GM12892 (cell line): ENCODE results near the gene SH3BP4.

ENCODE experiments used
- POLR2A ChIP-seq: IDR thresholded peaks from 2 replicates; pipeline ENCODE4 v1.6.1; 2011; ENCODE audit warnings: low read depth, low read length, control low read depth
- POLR2AphosphoS5 ChIP-seq: IDR thresholded peaks from 2 replicates; pipeline ENCODE4 v1.6.1; 2011; ENCODE audit warnings: low read depth, low read length, control low read depth
- TAF1 ChIP-seq: IDR thresholded peaks from 2 replicates; pipeline ENCODE4 v1.6.1; 2011; ENCODE audit warnings: low read depth, mild to moderate bottlenecking, control low read depth, low read length, borderline replicate concordance

DNA sequence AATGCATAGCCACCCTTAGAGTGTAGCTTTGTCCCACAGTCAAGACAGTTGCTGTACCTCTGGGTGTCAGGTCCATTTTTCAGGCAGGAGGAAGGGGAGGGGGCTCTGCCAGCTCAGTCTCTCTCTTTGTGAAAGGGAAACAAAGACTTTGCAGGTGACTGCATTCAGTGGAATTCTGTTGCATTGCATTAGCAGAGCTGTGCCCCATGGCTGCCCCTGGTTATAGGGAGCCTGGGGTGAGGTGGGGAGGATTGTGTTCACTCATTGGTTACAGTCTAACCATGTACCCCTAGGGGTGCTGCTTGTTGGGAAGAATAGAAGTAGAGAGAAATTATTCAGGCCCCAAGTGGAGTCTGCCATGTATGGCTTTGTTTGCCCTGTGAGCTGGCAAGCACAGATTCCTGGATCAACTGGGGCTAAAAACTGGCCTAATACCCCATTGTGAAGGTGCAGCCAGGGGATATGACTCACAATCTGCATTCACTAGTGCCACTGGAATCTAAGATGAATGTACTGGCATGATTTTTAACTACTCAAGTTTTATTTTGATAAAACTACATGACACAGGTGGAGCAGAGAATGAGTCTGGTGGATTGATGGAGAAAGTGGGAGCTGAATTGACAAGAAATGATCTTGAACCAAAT is 118.4 kb downstream of the SH3BP4 start:
- no peak for TF ChIP-seq POLR2A
- TF ChIP-seq TAF1, result no peak
- no peak for TF ChIP-seq POLR2AphosphoS5
